Measurements from ENCODE around the gene PAF1.
"Not testable (repeated sequence)": the region's sequence is repeated elsewhere in the genome, so short reads cannot be mapped to it uniquely, and the experiment has no call there.

PAF1 gene

DNA sequence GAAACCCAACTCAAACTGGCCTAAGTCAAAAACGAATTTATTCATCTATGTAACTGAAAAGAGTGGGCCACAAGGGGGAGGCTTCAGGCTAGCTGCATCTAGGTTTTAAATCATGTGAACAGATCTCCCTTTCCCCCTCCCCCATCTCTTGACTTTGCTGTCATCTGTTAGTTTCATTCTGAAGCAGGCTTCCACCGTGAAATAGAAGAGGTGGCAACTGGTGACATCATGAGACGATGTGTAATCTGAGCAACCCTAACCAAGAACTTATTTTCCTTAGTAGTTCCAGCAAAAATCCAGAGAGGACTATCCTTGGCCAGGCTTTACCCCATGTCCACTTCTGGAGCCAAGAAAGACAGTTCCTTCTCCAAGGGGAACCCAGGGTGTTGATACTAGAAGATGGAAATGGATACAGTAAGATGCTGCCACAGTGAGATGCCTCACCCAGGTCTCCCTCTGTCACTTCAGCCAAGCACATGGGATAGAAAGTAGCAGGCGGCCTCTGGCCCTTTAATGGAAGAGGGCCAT, 39.3 kb downstream of the PAF1 start:
- peak; percentile 20 for DNase-seq

DNA sequence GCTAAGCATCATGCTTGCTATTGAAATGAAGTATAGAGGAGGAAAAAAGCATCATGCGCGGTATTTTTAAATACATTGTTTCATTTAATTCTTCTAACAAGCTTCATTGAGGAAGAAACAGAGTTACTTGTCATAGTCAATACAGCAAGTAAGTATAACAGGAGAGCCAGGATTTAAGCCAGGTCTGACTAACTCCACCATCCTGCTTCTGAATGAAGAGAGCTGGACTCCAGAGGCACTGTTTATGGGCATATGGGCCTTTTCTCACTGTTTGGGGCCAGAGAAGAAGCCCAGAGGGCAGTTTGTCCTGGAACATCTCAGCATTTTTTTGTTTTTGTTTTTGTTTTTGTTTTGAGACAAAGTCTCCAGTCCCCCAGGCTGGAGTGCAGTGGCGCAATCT, 40.8 kb downstream of the PAF1 start:
- no peak for DNase-seq

- DNase-seq = no peak
Observed at GRCh38 chr19:39349326-39349725, 41.6 kb downstream of the PAF1 start.

DNA sequence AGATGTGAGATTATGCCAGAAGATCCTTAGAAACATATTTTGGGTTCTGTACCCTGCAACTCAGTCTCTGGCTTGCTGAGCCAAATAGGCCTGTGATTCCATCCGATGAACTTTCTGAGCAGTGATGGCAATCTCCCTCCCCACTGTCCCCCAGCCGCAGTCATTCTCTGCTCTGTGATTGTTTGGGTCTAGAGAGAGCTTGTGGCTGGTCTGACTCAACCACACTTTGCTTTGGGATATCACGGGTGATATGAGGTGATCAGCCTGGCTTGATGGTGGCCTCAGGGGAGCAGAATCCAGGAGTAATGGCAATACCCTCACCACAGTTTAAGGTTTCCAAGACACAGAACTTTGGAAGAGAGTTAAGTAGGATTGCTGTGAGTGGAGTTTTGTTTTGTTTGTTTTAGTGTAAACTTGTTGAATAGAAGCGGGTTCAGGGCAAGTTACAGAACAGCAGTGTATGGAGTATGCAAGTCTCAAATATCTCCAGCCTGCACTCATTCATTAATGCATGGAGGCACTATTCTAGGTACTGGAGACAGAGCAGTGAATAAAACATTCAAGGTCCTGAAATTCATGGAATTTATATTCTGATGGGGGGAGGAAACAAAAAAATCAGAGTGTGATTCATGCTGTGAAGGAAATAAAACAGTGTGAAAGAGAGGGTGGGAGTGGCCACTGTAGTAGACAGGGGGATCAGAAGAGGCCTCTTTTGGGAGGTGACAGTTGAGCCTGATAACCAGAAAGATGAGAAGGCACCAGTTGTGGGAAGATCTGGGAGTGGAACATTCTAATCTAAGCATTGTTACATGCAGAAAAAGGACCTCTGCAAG, 43.4 kb downstream of the PAF1 start:
- peak; percentile 21 for DNase-seq

DNA sequence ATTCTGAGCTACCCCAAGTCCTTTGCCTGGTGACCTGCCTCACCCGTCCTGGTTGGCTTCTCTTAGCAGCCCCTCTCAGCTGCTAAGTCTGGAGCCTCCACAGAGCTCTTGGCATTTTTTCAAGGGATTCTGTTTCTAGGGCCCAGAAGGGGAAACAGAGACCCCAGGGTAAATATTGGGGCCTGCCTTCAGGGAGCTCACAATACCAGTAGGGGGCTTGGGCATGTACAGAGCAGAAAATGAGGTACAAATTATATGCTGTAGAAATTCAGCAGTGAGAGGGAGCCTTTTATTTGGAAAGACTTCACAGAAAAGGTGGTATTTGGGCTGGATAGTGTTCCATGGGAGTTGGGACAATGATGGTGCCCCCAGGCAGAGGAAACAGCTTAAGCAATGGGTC, 45.0 kb downstream of the PAF1 start:
- no peak for DNase-seq

- DNase-seq = no peak
Observed at GRCh38 chr19:39342647-39343305, 48.1 kb downstream of the PAF1 start.

DNA sequence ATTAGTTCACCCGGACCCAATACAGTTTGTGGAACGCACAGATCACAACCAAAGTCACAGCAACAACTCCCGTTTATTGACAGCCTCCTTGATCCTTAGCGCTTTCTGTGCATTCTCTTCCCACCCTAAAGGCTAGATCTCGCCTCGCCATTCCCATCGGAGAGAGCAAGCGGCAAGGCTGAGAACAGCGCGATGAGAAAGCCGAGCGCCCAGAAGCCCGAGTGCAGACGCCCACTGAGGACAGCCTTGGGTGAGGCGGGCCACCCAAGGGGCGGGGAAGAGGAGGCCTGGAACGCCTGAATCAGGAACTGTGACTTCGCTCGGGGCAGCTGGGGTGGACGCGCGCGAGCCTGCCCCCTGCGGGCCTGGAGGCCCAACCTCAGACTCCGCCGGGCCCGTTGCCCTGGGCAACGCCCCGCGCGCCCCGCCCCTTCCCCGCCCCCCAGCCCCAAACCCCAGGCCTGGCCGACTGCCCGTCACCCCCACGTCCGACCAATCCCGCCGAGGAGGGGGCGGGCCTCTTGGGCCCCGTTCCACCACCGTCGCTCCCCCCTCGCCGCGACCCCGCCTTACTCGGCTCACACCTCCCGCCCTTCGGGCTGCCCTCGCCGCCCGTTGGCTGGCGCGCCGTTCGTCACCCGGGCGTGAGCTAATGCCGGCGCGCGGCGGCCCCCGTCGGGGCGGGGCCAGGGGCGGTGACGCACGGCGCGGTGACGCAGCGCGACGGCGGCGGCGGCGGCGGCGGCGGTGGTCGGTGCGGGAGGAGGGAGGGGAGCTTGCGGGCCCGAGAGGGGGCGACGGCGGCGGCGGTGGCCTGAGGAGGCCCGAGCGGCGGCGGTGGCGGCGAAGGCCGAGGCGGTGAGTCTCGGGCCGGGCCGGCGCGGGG, 48.9 kb downstream of the PAF1 start, which contains the start of gene SAMD4B:
TSS of gene SAMD4B (plus strand) at position 703 of the 886 bp plus-strand sequence. CDS start 14,473 bp downstream, outside the sequence.
- peak; percentile 98 for DNase-seq

- peak; percentile 17 for DNase-seq
Observed at GRCh38 chr19:39341129-39341718, 49.7 kb downstream of the PAF1 start.

GRCh38 chr19:39340156-39340555, 50.8 kb downstream of the PAF1 start:
- DNase-seq = not testable (repeated sequence)

GRCh38 chr19:39339674-39340073, 51.2 kb downstream of the PAF1 start:
- DNase-seq = no peak

GRCh38 chr19:39336483-39336882, 54.4 kb downstream of the PAF1 start:
- DNase-seq = no peak

Data from fibroblast of upper back skin (primary cell).